SK-N-SH (cell line): ENCODE measurements around the gene HLF. TPM values are rescaled to one million over a fixed set of nuclear protein-coding genes. Genes with fewer than 3 reads are reported as not detected.

Experiments
- CTCF ChIA-PET: fragments of 300-600, 350-600 bp; formaldehyde crosslinking; extraction: SDS; loops from one replicate; lab custom pipeline; 2021; lab: Yijun Ruan, JAX
- POLR2A ChIA-PET: fragments of 350-600 bp; sonication (Branson Sonifier 250); formaldehyde crosslinking; extraction: SDS; loops from one replicate; lab custom pipeline; 2020; ENCODE audit warnings: antibody characterized with exemption, inconsistent platforms; lab: Yijun Ruan, JAX
- DNase-seq: peaks from one replicate; pipeline ENCODE4 v3.0.0; 2012
- H2AFZ ChIP-seq: fragments of 200-600 bp; sonication (generic); 2 replicates; pipeline ENCODE4 v1.8.1; 2016; ENCODE audit warnings: antibody characterized with exemption, mild to moderate bottlenecking, low read depth
- H3F3A ChIP-seq: fragments of 200-600 bp; sonication (generic); replicated peaks from 2 replicates; pipeline ENCODE3; 2016; ENCODE audit warnings: antibody characterized with exemption, mild to moderate bottlenecking; ENCODE audit not compliant: insufficient read depth
- H3K27ac ChIP-seq, 2 experiments: fragments of 200-500 bp in 1 of 2; fragments of 200-600 bp in 1 of 2; sonication (Bioruptor generic) in 1 of 2; sonication (generic), shearing (Covaris generic) in 1 of 2; 2 replicates each; pipeline versions ENCODE4 v1.5.1 to v1.6.1; 2014 to 2016; ENCODE audit warnings: low read depth in 2 of 2, inconsistent platforms in 1 of 2, low read length in 1 of 2, mild to moderate bottlenecking in 1 of 2, mixed read lengths in 1 of 2
- H3K27me3 ChIP-seq: fragments of 200-600 bp; sonication (generic), shearing (Covaris generic); 2 replicates; pipeline ENCODE4 v1.6.1; 2016; ENCODE audit warnings: mixed run types; ENCODE audit not compliant: insufficient read depth
- H3K36me3 ChIP-seq, 2 experiments: fragments of 200-500 bp in 1 of 2; fragments of 200-600 bp in 1 of 2; sonication (Bioruptor generic) in 1 of 2; sonication (generic) in 1 of 2; replicated peaks in 1 of 2; 2 replicates each; pipeline versions ENCODE3 to v1.5.1; 2014 to 2016; ENCODE audit warnings: low read length in 1 of 2, mild to moderate bottlenecking in 1 of 2; ENCODE audit not compliant: insufficient read depth in 2 of 2, control insufficient read depth in 1 of 2
- H3K4me1 ChIP-seq, 2 experiments: fragments of 200-500 bp in 1 of 2; fragments of 200-600 bp in 1 of 2; sonication (Bioruptor generic) in 1 of 2; sonication (generic), shearing (Covaris generic) in 1 of 2; 2 replicates each; pipeline versions ENCODE4 v1.5.1 to v1.6.1; 2014 to 2016; ENCODE audit warnings: low read depth in 1 of 2, low read length in 1 of 2, mixed run types in 1 of 2; ENCODE audit not compliant: insufficient read depth in 2 of 2, control insufficient read depth in 1 of 2
- H3K4me2 ChIP-seq: fragments of 200-600 bp; sonication (generic), shearing (Covaris generic); 2 replicates; pipeline ENCODE4 v1.6.1; 2017; ENCODE audit warnings: mixed run types
- H3K4me3 ChIP-seq, 2 experiments: fragments of 200-500 bp in 1 of 2; fragments of 200-600 bp in 1 of 2; sonication (Bioruptor generic) in 1 of 2; sonication (generic), shearing (Covaris generic) in 1 of 2; 2 replicates each; pipeline versions ENCODE4 v1.5.1 to v1.8.1; 2014 to 2016; ENCODE audit warnings: low read depth in 2 of 2, inconsistent platforms in 1 of 2, low read length in 1 of 2, mild to moderate bottlenecking in 1 of 2, mixed read lengths in 1 of 2, moderate library complexity in 1 of 2
- H3K79me2 ChIP-seq: fragments of 200-600 bp; sonication (generic); 2 replicates; pipeline ENCODE4 v1.8.1; 2017; ENCODE audit warnings: mild to moderate bottlenecking; ENCODE audit not compliant: insufficient read depth
- H3K9ac ChIP-seq: fragments of 200-600 bp; sonication (generic); 2 replicates; pipeline ENCODE4 v1.6.1; 2017; ENCODE audit warnings: mixed run types
- H3K9me2 ChIP-seq: fragments of 200-600 bp; sonication (generic); 2 replicates; pipeline ENCODE4 v1.6.1; 2017; ENCODE audit warnings: mixed run types
- H3K9me3 ChIP-seq: fragments of 200-600 bp; sonication (generic); 2 replicates; pipeline ENCODE4 v1.6.1; 2017; ENCODE audit warnings: mixed run types, mild to moderate bottlenecking, moderate library complexity
- H4K20me1 ChIP-seq: fragments of 200-600 bp; sonication (generic); 2 replicates; pipeline ENCODE4 v1.6.1; 2017; ENCODE audit warnings: mild to moderate bottlenecking, mixed run types; ENCODE audit not compliant: insufficient read depth
- CHD2 ChIP-seq: fragments of 150-350 bp; IDR thresholded peaks from 2 replicates; pipeline ENCODE4 v1.6.1; 2018; ENCODE audit warnings: low read length; ENCODE audit not compliant: partially characterized antibody
- EP300 ChIP-seq, 2 experiments: IDR thresholded peaks; 2 replicates each; pipeline versions ENCODE4 v1.4.0 to v1.6.1; 2012; ENCODE audit warnings: borderline replicate concordance in 1 of 2, low read depth in 1 of 2, low read length in 1 of 2
- EZH2phosphoT487 ChIP-seq: fragments of 200-600 bp; sonication (generic); IDR thresholded peaks from 2 replicates; pipeline ENCODE4 v1.6.1; 2017; ENCODE audit warnings: low read depth, mixed run types, mild to moderate bottlenecking, antibody characterized with exemption, moderate library complexity, borderline replicate concordance
- FOSL2 ChIP-seq: IDR thresholded peaks from 2 replicates; pipeline ENCODE4 v1.4.0; 2012; ENCODE audit warnings: low read depth, mild to moderate bottlenecking, moderate library complexity, borderline replicate concordance
- FOXM1 ChIP-seq: IDR thresholded peaks from 2 replicates; pipeline ENCODE4 v1.4.0; 2012; ENCODE audit warnings: low read depth, mild to moderate bottlenecking
- GABPA ChIP-seq: IDR thresholded peaks from 2 replicates; pipeline ENCODE4 v1.4.0; 2012; ENCODE audit warnings: low read depth, mild to moderate bottlenecking
- GATA2 ChIP-seq: sonication (generic); formaldehyde crosslinking; IDR thresholded peaks from 2 replicates; pipeline ENCODE4 v1.5.0; 2020; ENCODE audit warnings: mild to moderate bottlenecking, missing genetic modification reagents
- NFIC ChIP-seq: IDR thresholded peaks from 2 replicates; pipeline ENCODE4 v1.4.0; 2012; ENCODE audit warnings: borderline replicate concordance
- POLR2AphosphoS5 ChIP-seq: IDR thresholded peaks from 2 replicates; pipeline ENCODE4 v1.6.1; 2012; ENCODE audit warnings: low read depth, low read length
- RAD21 ChIP-seq: IDR thresholded peaks from 2 replicates; pipeline ENCODE4 v1.6.1; 2012; ENCODE audit warnings: mild to moderate bottlenecking, low read length
- RFX5 ChIP-seq: IDR thresholded peaks from 2 replicates; pipeline ENCODE4 v1.6.1; 2012; ENCODE audit warnings: mild to moderate bottlenecking, improper control_type of control experiment, low read length
- SMC3 ChIP-seq: IDR thresholded peaks from 2 replicates; pipeline ENCODE4 v1.6.1; 2012; ENCODE audit warnings: low read depth, low read length, improper control_type of control experiment
- TAF1 ChIP-seq: IDR thresholded peaks from 2 replicates; pipeline ENCODE4 v1.6.1; 2012; ENCODE audit warnings: low read depth, mild to moderate bottlenecking, low read length, moderate library complexity, borderline replicate concordance
- TCF12 ChIP-seq: IDR thresholded peaks from 2 replicates; pipeline ENCODE4 v1.4.0; 2012
- TEAD4 ChIP-seq: IDR thresholded peaks from 2 replicates; pipeline ENCODE4 v1.4.0; 2012; ENCODE audit warnings: mild to moderate bottlenecking, borderline replicate concordance; ENCODE audit not compliant: insufficient read depth
- WGBS: methylation state at CpG from one replicate; pipeline ENCODE4 v1.1.6; 2017; ENCODE audit warnings: low lambda C conversion rate; 5-methylcytosine and 5-hydroxymethylcytosine counted together
- polyA plus RNA-seq, 3 experiments: library from polyadenylated mRNA; depleted of rRNA; stranded (reverse); fragments of >200 nt; gene quantifications; 2 replicates each; pipeline ENCODE4 v1.2.3, GENCODE V29; 2012
- TF ChIP-seq, protein P1 (sequence below): IDR thresholded peaks from 2 replicates; pipeline ENCODE4 v1.4.0; 2012; ENCODE audit warnings: low read depth, borderline replicate concordance
- TF ChIP-seq, protein P2 (sequence below): IDR thresholded peaks from 2 replicates; pipeline ENCODE4; 2012
- TF ChIP-seq, protein P3 (sequence below): fragments of 200-600 bp; sonication (generic); IDR thresholded peaks from 2 replicates; pipeline ENCODE4 v1.6.1; 2017; ENCODE audit warnings: antibody characterized with exemption, mild to moderate bottlenecking, moderate library complexity

The HLF gene
- polyA plus RNA-seq, 1 of the 3 experiments (the other 2 are of a cell fraction) = 0.03 TPM

DNA sequence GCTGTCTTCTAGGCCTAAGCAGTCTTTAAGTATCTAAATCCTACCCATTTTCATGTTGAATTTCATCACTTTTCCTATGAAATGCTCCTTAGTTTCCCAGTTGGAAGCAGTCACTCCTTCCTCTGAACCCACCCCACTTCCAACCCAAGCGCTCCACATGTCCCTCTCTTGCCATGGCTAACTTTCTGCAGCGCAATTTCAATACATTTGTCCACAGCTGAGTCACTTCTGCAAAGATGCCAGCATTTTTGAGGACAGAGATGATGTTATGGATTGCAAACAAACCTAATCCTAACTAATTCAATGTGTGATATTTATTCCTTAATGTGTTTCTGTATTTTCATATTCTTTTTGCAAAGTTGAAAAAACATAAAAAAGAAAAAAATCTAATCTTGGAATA is 71.7 kb downstream of the HLF start:
- Histone ChIP-seq H3F3A (no peaks in the 10 kb centered on the region), H3K36me3 (no peaks in the 10 kb centered on the region), H2AFZ (no peak overlapping the region), H3K4me2 (no peak overlapping the region), H3K27me3 (no peaks in the 10 kb centered on the region), H3K4me3 (no peak overlapping the region), H4K20me1 (no peaks in the 10 kb centered on the region), H3K9me3 (no peaks in the 10 kb centered on the region), H3K79me2 (no peaks in the 10 kb centered on the region), H3K9ac (no peak overlapping the region), H3K9me2 (no peaks in the 10 kb centered on the region), H3K4me1 (peaks cover 0 to 11% of the 10 kb centered on the region in 2 experiments; a peak in 1 of 4 replicates), H3K27ac (no peak overlapping the region)
- CTCF ChIA-PET = no interaction called here
- POLR2A ChIA-PET = no interaction called here
- 67% methylated on average over 2 of the region's 2 CpGs for WGBS
- TF ChIP-seq SMC3 = no peak
- no peak for TF ChIP-seq FOSL2
- no peak for TF ChIP-seq NFIC
- TF ChIP-seq POLR2AphosphoS5 = no peak
- no peak for TF ChIP-seq TCF12
- no peak for DNase-seq

DNA sequence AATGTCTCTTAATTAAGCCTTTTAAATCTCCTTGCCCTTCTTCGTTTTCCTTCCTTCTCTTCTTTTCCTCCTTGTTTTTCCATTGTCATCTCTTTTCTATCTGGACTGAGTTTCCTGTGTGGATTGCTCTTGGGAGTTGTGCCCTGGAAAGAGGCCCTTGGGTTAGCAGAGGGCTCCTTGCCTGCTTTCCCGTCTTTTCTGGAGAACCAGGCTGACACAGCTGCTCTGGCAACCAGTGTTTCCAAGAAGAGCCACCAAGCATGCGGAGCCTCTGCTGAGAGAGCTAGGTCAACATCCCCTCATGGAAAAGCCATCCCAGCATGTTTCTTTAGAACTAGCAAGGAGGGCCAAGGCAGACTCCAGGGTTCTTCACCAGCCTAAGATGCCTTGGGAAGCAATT is 75.4 kb downstream of the HLF start:
- no peaks in the 10 kb centered on the region for H3K36me3 ChIP-seq
- no peak overlapping the region for H3K4me3 ChIP-seq
- no peak overlapping the region for H2AFZ ChIP-seq
- 31% methylated on average over 3 of the region's 3 CpGs for WGBS
- H3K79me2 ChIP-seq = no peaks in the 10 kb centered on the region
- no peaks in the 10 kb centered on the region for H3K9me3 ChIP-seq
- H3K9me2 ChIP-seq = no peaks in the 10 kb centered on the region
- TF ChIP-seq TAF1 = no peak
- no peak for TF ChIP-seq RFX5
- TF ChIP-seq FOXM1 = no peak
- H3F3A ChIP-seq = no peaks in the 10 kb centered on the region
- H3K9ac ChIP-seq = no peak overlapping the region
- ChIA-PET CTCF (interaction anchor here (1.0 to 3.4 kb wide), 4 partner anchors 17 to 347 kb away, joined by 3 to 13 read pairs (median 5); no protein-coding TSS in a partner anchor), POLR2A (no interaction called here)
- H3K27ac ChIP-seq = no peak overlapping the region
- no peaks in the 10 kb centered on the region for H3K27me3 ChIP-seq
- DNase-seq = no peak
- no peaks in the 10 kb centered on the region for H4K20me1 ChIP-seq
- no peak overlapping the region for H3K4me2 ChIP-seq
- peaks cover 0 to 3% of the 10 kb centered on the region in 2 experiments; a peak in 1 of 4 replicates for H3K4me1 ChIP-seq

DNA sequence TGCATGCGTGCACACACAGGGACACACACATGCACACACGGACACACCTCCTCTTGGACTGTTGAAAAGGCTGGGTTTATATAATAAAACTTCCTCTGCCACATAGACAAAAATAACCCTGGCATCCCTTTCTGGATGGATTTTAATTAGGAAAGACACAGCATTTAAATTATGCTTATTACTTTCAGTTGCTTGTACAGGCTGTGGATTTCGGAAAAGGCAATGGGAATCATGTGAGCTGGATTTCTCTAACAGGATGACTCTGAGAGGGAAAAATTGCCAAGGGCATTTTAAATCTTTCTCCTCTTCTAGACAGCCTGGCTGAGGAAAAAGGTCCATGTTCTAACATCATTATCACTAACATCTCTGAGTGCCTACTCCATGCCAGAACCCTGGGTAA is 75.9 kb downstream of the HLF start:
- H3K36me3 ChIP-seq = no peaks in the 10 kb centered on the region
- CTCF ChIA-PET = interaction anchor here (0.6 to 3.4 kb wide), 7 partner anchors 9 to 1120 kb away, joined by 3 to 13 read pairs (median 4); no protein-coding TSS in a partner anchor
- 71% methylated on average over 3 of the region's 3 CpGs for WGBS
- no peak for TF ChIP-seq POLR2AphosphoS5
- no peak for TF ChIP-seq TAF1
- no peak for TF ChIP-seq TCF12
- no peak for TF ChIP-seq GABPA
- TF ChIP-seq GATA2 = no peak
- TF ChIP-seq, protein P1, sequence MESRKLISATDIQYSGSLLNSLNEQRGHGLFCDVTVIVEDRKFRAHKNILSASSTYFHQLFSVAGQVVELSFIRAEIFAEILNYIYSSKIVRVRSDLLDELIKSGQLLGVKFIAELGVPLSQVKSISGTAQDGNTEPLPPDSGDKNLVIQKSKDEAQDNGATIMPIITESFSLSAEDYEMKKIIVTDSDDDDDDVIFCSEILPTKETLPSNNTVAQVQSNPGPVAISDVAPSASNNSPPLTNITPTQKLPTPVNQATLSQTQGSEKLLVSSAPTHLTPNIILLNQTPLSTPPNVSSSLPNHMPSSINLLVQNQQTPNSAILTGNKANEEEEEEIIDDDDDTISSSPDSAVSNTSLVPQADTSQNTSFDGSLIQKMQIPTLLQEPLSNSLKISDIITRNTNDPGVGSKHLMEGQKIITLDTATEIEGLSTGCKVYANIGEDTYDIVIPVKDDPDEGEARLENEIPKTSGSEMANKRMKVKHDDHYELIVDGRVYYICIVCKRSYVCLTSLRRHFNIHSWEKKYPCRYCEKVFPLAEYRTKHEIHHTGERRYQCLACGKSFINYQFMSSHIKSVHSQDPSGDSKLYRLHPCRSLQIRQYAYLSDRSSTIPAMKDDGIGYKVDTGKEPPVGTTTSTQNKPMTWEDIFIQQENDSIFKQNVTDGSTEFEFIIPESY = no peak
- no peak for TF ChIP-seq EZH2phosphoT487
- no peak for TF ChIP-seq FOSL2
- TF ChIP-seq, protein P2, sequence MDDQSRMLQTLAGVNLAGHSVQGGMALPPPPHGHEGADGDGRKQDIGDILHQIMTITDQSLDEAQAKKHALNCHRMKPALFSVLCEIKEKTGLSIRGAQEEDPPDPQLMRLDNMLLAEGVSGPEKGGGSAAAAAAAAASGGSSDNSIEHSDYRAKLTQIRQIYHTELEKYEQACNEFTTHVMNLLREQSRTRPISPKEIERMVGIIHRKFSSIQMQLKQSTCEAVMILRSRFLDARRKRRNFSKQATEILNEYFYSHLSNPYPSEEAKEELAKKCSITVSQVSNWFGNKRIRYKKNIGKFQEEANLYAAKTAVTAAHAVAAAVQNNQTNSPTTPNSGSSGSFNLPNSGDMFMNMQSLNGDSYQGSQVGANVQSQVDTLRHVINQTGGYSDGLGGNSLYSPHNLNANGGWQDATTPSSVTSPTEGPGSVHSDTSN = no peak
- TF ChIP-seq RAD21 = no peak
- no peak for TF ChIP-seq EP300 (IDR thresholded peaks at IDR 0.05; ENCODE audit: borderline replicate concordance in 1 of 2, low read depth in 1 of 2, low read length in 1 of 2)
- TF ChIP-seq TEAD4 = no peak
- TF ChIP-seq, protein P3, sequence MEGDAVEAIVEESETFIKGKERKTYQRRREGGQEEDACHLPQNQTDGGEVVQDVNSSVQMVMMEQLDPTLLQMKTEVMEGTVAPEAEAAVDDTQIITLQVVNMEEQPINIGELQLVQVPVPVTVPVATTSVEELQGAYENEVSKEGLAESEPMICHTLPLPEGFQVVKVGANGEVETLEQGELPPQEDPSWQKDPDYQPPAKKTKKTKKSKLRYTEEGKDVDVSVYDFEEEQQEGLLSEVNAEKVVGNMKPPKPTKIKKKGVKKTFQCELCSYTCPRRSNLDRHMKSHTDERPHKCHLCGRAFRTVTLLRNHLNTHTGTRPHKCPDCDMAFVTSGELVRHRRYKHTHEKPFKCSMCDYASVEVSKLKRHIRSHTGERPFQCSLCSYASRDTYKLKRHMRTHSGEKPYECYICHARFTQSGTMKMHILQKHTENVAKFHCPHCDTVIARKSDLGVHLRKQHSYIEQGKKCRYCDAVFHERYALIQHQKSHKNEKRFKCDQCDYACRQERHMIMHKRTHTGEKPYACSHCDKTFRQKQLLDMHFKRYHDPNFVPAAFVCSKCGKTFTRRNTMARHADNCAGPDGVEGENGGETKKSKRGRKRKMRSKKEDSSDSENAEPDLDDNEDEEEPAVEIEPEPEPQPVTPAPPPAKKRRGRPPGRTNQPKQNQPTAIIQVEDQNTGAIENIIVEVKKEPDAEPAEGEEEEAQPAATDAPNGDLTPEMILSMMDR = no peak
- TF ChIP-seq SMC3 = no peak
- no peak for TF ChIP-seq CHD2
- TF ChIP-seq FOXM1 = no peak

More for the DNA sequence above, 75.9 kb downstream of the HLF start:
- H3K9ac ChIP-seq = no peak overlapping the region
- no peaks in the 10 kb centered on the region for H3K79me2 ChIP-seq
- H3K27ac ChIP-seq = no peak overlapping the region
- H3K9me3 ChIP-seq = no peaks in the 10 kb centered on the region
- H3K9me2 ChIP-seq = no peaks in the 10 kb centered on the region
- no peak overlapping the region for H3K4me2 ChIP-seq
- no peaks in the 10 kb centered on the region for H4K20me1 ChIP-seq
- no peak for DNase-seq
- no peak overlapping the region for H2AFZ ChIP-seq
- H3K4me1 ChIP-seq = peaks cover 0 to 3% of the 10 kb centered on the region in 2 experiments; a peak in 1 of 4 replicates
- no peaks in the 10 kb centered on the region for H3K27me3 ChIP-seq
- H3K4me3 ChIP-seq = no peak overlapping the region
- POLR2A ChIA-PET = interaction anchor here (0.7 kb wide), 1 partner anchor 14 kb away, joined by 6 read pairs; no protein-coding TSS in a partner anchor
- no peaks in the 10 kb centered on the region for H3F3A ChIP-seq
